IPS-18c (cell line): Measurements from ENCODE around the gene DDIT3.

Experiments
- H3K4me3 ChIP-seq: 2 replicates; pipeline ENCODE4 v1.7.0; 2013; ENCODE audit warnings: low read depth, mild to moderate bottlenecking, low read length, moderate library complexity; ENCODE audit not compliant: insufficient read depth
- H3K9me3 ChIP-seq: one replicate; pipeline ENCODE4 v1.6.1; 2013; ENCODE audit warnings: mild to moderate bottlenecking, low read length, moderate library complexity; ENCODE audit not compliant: control insufficient read depth, insufficient read depth

The DDIT3 gene

GRCh38 chr12:57470286-57470969, 49.9 kb downstream of the DDIT3 start:
- no peak overlapping the region for H3K4me3 ChIP-seq
- H3K9me3 ChIP-seq = no peaks in the 10 kb centered on the region

DNA sequence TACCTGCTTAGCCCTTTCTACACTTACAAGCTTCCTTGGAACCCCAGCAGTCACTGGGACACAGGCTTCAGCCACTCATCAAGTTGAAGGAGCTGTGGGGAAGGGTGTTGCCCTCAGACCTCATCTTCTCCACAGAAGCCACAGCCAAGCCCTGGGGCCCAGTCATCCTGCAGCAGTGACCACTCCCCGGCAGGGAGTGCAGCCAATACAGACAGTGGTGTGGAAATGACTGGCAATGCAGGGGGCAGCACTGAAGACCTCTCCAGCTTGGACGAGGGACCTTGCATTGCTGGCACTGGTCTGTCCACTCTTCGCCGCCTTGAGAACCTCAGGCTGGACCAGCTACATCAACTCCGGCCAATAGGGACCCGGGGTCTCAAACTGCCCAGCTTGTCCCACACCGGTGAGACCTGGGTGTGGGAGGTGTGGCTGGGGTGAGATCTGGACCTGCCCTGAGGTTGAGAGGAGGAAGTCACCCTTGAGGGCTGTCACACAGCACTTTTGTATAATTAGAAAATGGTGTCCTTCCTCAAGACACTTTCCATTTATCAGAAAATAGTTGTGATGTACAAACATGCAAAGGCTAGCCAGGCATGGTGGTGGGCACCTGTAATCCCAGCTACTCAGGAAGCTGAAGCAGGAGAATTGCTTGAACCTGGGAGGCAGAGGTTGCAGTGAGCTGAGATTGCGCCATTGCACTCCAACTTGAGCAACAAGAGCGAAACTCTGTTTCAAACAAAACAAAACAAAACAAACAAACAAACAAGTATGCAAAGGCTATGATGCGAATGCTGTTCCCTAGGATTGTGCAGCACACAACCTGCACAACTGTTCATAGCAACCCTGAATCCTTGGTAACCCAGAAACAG, 50.8 kb downstream of the DDIT3 start:
- no peaks in the 10 kb centered on the region for H3K9me3 ChIP-seq
- H3K4me3 ChIP-seq = no peak overlapping the region

- Histone ChIP-seq H3K9me3 (no peaks in the 10 kb centered on the region), H3K4me3 (no peak overlapping the region)
Observed at GRCh38 chr12:57467915-57468314, 52.4 kb downstream of the DDIT3 start.

DNA sequence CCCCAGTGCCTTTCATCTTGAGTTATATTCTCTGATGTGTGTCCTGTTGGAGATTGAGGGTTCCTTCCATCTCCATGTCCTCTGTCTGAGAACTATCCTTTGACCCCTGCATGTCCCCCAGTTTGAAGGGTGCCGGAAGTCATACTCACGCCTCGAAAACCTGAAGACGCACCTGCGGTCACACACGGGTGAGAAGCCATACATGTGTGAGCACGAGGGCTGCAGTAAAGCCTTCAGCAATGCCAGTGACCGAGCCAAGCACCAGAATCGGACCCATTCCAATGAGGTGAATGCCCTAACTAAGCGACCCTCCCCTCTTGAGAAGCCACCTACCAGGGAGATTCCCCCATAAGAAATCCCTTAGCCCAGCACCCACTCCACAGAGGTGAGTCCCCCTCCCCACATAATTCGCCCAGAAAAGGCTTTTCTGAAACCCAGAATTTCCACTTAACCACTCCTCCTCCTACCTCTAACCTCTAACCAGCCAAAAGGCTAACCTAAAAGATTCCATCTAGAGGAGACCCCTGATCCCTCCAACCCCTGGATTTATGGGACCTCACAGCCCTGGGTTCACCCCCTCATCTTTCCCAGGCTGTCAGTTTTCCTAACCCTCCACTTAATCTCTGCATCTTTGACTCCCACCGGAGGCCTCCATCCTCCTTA, 53.0 kb downstream of the DDIT3 start:
- H3K9me3 ChIP-seq = no peaks in the 10 kb centered on the region
- no peak overlapping the region for H3K4me3 ChIP-seq
